GM12892 (cell line): Measurements from ENCODE around the gene FBXO10.

ENCODE experiments used
- DNase-seq: peaks from one replicate; pipeline ENCODE4 v3.0.0; 2011; ENCODE audit not compliant: insufficient read length
- FAIRE-seq: peaks from 2 replicates; lab custom pipeline; 2011; peaks lifted over from hg19 to GRCh38; lab: Jason Lieb, UNC
- POLR2A ChIP-seq: IDR thresholded peaks from 2 replicates; pipeline ENCODE4 v1.6.1; 2011; ENCODE audit warnings: low read depth, low read length, control low read depth
- POLR2AphosphoS5 ChIP-seq: IDR thresholded peaks from 2 replicates; pipeline ENCODE4 v1.6.1; 2011; ENCODE audit warnings: low read depth, low read length, control low read depth
- TAF1 ChIP-seq: IDR thresholded peaks from 2 replicates; pipeline ENCODE4 v1.6.1; 2011; ENCODE audit warnings: low read depth, mild to moderate bottlenecking, control low read depth, low read length, borderline replicate concordance

FBXO10 gene

GRCh38 chr9:37465249-37466036, 110.7 kb downstream of the FBXO10 start, which contains the start of gene ZBTB5:
Gene ZBTB5 (minus strand): TSS chr9:37465450. CDS start chr9:37442551, 22,899 bp downstream.
- peak; percentile 92 for DNase-seq
- TF ChIP-seq TAF1: 0 out of 2 replicates have a peak, but pooled peaks have one; percentile 57
- TF ChIP-seq POLR2A: peak; percentile 72
- no peak; the same call in 1 of the 2 replicates for TF ChIP-seq POLR2AphosphoS5
- peak; percentile 96 for FAIRE-seq

DNA sequence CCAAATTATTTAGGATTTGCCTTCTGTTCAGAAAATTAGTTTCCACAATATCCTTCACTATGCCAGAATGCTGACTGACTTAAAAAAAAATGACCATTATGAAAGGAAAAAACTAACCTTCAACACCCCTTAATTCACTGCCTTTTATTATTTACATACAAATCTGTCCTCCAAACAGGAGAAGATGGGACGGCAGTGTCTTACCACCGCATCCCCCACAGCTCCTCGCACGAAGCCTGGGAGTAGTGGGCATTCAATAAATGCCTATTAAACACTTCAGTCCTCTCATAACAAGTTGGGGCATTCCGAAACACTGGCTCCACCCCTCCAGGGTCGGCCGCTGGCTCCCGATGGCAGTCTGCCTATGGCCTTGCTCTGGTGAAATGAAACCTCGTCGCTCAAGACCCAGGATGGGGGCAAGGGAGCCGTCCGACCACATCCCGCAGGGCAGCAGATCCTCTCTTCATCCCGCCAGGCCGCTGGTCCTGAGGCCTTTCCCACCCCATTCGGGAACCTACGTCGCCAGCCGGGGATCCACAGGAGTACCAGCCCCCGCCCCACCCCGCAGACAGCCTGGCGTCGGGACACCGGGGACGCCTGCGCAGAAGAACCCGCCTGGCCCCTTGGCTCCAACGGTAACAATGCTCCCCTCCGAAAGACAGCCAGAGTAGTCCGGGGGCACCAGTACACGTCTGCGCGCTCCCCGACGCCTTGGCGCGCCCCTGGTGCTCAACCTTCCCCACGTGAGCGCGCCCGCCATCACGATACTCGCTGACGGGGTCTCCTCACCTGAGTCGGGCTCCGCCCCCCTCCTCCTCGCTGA, 111.5 kb downstream of the FBXO10 start:
- FAIRE-seq (peak; percentile 14), DNase-seq (peak; percentile 35)
- TF ChIP-seq POLR2A: peak; percentile 75; the same call in 1 of the 2 replicates
- peak; percentile 63 for TF ChIP-seq POLR2AphosphoS5
- TF ChIP-seq TAF1: no peak; the same call in 1 of the 2 replicates

DNA sequence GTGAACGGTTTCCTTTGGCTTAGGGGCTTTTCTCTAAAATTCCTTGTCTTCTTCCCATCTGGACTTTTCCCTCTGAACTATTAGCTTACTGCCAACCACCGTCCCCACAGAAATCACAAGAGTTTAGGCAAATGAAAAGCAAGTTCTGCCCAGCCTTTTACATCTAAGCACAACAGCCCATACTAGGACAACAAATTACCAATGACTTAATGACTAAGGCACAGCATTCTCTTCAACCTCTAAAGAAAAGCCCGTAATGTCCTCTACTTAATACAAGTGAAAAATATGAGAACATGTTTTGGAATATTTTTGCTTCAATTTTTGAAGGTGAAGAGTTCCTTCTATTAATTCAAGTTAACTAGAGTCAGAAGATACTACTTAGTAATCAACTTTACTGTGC, 112.2 kb downstream of the FBXO10 start:
- DNase-seq (no peak), FAIRE-seq (no peak)
- TF ChIP-seq POLR2AphosphoS5 (no peak), TAF1 (no peak), POLR2A (no peak)
